HEK293 (cell line): ENCODE measurements around the gene AATF.

Experiments used
- CTCF ChIA-PET: fragments of 350-600 bp; formaldehyde crosslinking; extraction: SDS; loops from one replicate; lab custom pipeline; 2021; ENCODE audit warnings: antibody characterized with exemption; lab: Yijun Ruan, JAX
- POLR2A ChIA-PET: fragments of 300-600 bp; formaldehyde crosslinking; extraction: SDS; loops from one replicate; lab custom pipeline; 2020; ENCODE audit warnings: antibody characterized with exemption, inconsistent platforms; lab: Yijun Ruan, JAX
- H3K27ac ChIP-seq: fragments of 200-500 bp; sonication (Bioruptor generic); 2 replicates; pipeline ENCODE4 v1.5.1; 2014; ENCODE audit warnings: low read depth, low read length, control low read depth, inconsistent platforms; ENCODE audit errors: extremely low read depth
- H3K36me3 ChIP-seq, 2 experiments: fragments of 200-500 bp in 1 of 2; sonication (Bioruptor generic) in 1 of 2; 1 replicate in 1 of 2; 2 replicates in 1 of 2; pipeline ENCODE4 v1.5.1; 2014 to 2017; ENCODE audit warnings: inconsistent platforms in 2 of 2, low read length in 2 of 2; ENCODE audit not compliant: control insufficient read depth in 2 of 2, insufficient read depth in 1 of 2
- H3K4me1 ChIP-seq: fragments of 200-500 bp; sonication (Bioruptor generic); 2 replicates; pipeline ENCODE4 v1.5.1; 2014; ENCODE audit warnings: mild to moderate bottlenecking, low read length, inconsistent platforms; ENCODE audit not compliant: control insufficient read depth, insufficient read depth
- H3K4me3 ChIP-seq: 2 replicates; pipeline ENCODE4 v1.5.1; 2011; ENCODE audit warnings: low read depth, mild to moderate bottlenecking, control low read depth, low read length, moderate library complexity
- H3K9me3 ChIP-seq: fragments of 200-500 bp; sonication (Bioruptor generic); 2 replicates; pipeline ENCODE4 v1.5.1; 2014; ENCODE audit warnings: low read depth, low read length, inconsistent platforms; ENCODE audit not compliant: control insufficient read depth, insufficient read depth
- HOXD13 ChIP-seq: sonication (generic); formaldehyde crosslinking; IDR thresholded peaks from 2 replicates; pipeline ENCODE4 v1.8.0; 2022; ENCODE audit warnings: missing genetic modification reagents, borderline replicate concordance
- KLF7 ChIP-seq: fragments of 450-650 bp; formaldehyde crosslinking; IDR thresholded peaks from 2 replicates; pipeline ENCODE4 v1.5.1; 2016; ENCODE audit warnings: missing biosample characterization, missing genetic modification characterization, borderline replicate concordance
- MYNN ChIP-seq: fragments of 450-650 bp; formaldehyde crosslinking; IDR thresholded peaks from 2 replicates; pipeline ENCODE4 v1.5.1; 2016; ENCODE audit warnings: missing biosample characterization, missing genetic modification characterization, borderline replicate concordance
- PRDM6 ChIP-seq: fragments of 450-650 bp; formaldehyde crosslinking; IDR thresholded peaks from 2 replicates; pipeline ENCODE4 v1.5.1; 2017; ENCODE audit warnings: missing biosample characterization, missing genetic modification characterization
- YY1 ChIP-seq: fragments of 450-650 bp; formaldehyde crosslinking; IDR thresholded peaks from 2 replicates; pipeline ENCODE4 v1.5.1; 2018; ENCODE audit warnings: missing biosample characterization, missing genetic modification characterization
- ZFHX2 ChIP-seq: fragments of 450-650 bp; formaldehyde crosslinking; conservative IDR thresholded peaks from 2 replicates; pipeline ENCODE4 v1.5.1; 2016; ENCODE audit warnings: missing biosample characterization, missing genetic modification characterization
- ZFP37 ChIP-seq: fragments of 450-650 bp; formaldehyde crosslinking; IDR thresholded peaks from 2 replicates; pipeline ENCODE4 v1.5.1; 2016; ENCODE audit warnings: missing biosample characterization, missing genetic modification characterization
- ZNF148 ChIP-seq: fragments of 450-650 bp; formaldehyde crosslinking; IDR thresholded peaks from 2 replicates; pipeline ENCODE4 v1.5.0; 2017; ENCODE audit warnings: missing biosample characterization, missing genetic modification characterization, borderline replicate concordance
- ZNF16 ChIP-seq: fragments of 450-650 bp; formaldehyde crosslinking; IDR thresholded peaks from 2 replicates; pipeline ENCODE4 v1.5.1; 2016; ENCODE audit warnings: low read depth, missing biosample characterization, missing genetic modification characterization
- ZNF23 ChIP-seq: fragments of 450-650 bp; formaldehyde crosslinking; IDR thresholded peaks from 2 replicates; pipeline ENCODE4 v1.5.1; 2016; ENCODE audit warnings: missing biosample characterization, missing genetic modification characterization, borderline replicate concordance
- ZNF24 ChIP-seq: fragments of 450-650 bp; formaldehyde crosslinking; IDR thresholded peaks from 2 replicates; pipeline ENCODE4 v1.5.1; 2016; ENCODE audit warnings: missing biosample characterization, missing genetic modification characterization
- ZNF26 ChIP-seq: fragments of 450-650 bp; formaldehyde crosslinking; IDR thresholded peaks from 2 replicates; pipeline ENCODE4 v1.5.1; 2016; ENCODE audit warnings: missing biosample characterization, missing genetic modification characterization
- ZNF266 ChIP-seq: fragments of 450-650 bp; formaldehyde crosslinking; IDR thresholded peaks from 2 replicates; pipeline ENCODE4 v1.5.1; 2016; ENCODE audit warnings: missing biosample characterization, missing genetic modification characterization, low read depth
- ZNF37A ChIP-seq: fragments of 450-650 bp; IDR thresholded peaks from 2 replicates; pipeline ENCODE4 v1.5.1; 2018; ENCODE audit warnings: missing biosample characterization, missing genetic modification characterization
- ZNF513 ChIP-seq: fragments of 450-650 bp; IDR thresholded peaks from 2 replicates; pipeline ENCODE4 v1.5.1; 2018; ENCODE audit warnings: missing biosample characterization, missing genetic modification characterization
- ZNF530 ChIP-seq: fragments of 450-650 bp; formaldehyde crosslinking; IDR thresholded peaks from 2 replicates; pipeline ENCODE4 v1.5.1; 2016; ENCODE audit warnings: low read depth, missing biosample characterization, missing genetic modification characterization
- ZNF560 ChIP-seq: fragments of 450-650 bp; formaldehyde crosslinking; IDR thresholded peaks from 2 replicates; pipeline ENCODE4 v1.5.1; 2017; ENCODE audit warnings: missing biosample characterization, missing genetic modification characterization, borderline replicate concordance
- ZNF561 ChIP-seq: fragments of 450-650 bp; IDR thresholded peaks from 2 replicates; pipeline ENCODE4 v1.5.1; 2018; ENCODE audit warnings: missing biosample characterization, missing genetic modification characterization, borderline replicate concordance
- ZNF621 ChIP-seq: fragments of 450-650 bp; formaldehyde crosslinking; IDR thresholded peaks from 2 replicates; pipeline ENCODE4 v1.5.1; 2017; ENCODE audit warnings: missing biosample characterization, missing genetic modification characterization
- ZSCAN4 ChIP-seq: fragments of 450-650 bp; formaldehyde crosslinking; IDR thresholded peaks from 2 replicates; pipeline ENCODE4 v1.5.1; 2017; ENCODE audit warnings: missing biosample characterization, missing genetic modification characterization
- ZSCAN5A ChIP-seq: fragments of 450-650 bp; formaldehyde crosslinking; IDR thresholded peaks from 2 replicates; pipeline ENCODE4 v1.5.1; 2016; ENCODE audit warnings: missing biosample characterization, missing genetic modification characterization

Gene AATF

GRCh38 chr17:37024181-37024637, 75.5 kb downstream of the AATF start:
- TF ChIP-seq ZNF266 (tag by site-specific recombination) (no peak), ZFHX2 (tag by site-specific recombination) (peak; percentile 16; the same call in 1 of the 2 replicates)
- no peaks in the 10 kb centered on the region for H3K9me3 ChIP-seq
- CTCF ChIA-PET, result no interaction called here
- no peak overlapping the region for H3K4me3 ChIP-seq
- peaks cover 12 to 34% of the 10 kb centered on the region in 2 experiments; a peak in 2 of 3 replicates for H3K36me3 ChIP-seq
- H3K4me1 ChIP-seq, result no peaks in the 10 kb centered on the region
- H3K27ac ChIP-seq, result no peak overlapping the region
- POLR2A ChIA-PET, result no interaction called here

- Histone ChIP-seq H3K36me3 (peaks cover 9 to 30% of the 10 kb centered on the region in 2 experiments; a peak in 2 of 3 replicates), H3K4me3 (no peak overlapping the region), H3K4me1 (no peaks in the 10 kb centered on the region), H3K27ac (no peak overlapping the region), H3K9me3 (no peaks in the 10 kb centered on the region)
- ChIA-PET CTCF (no interaction called here), POLR2A (no interaction called here)
- TF ChIP-seq ZFP37 (tag by site-specific recombination) (no peak), ZNF148 (tag by site-specific recombination) (no peak), KLF7 (tag by site-specific recombination) (no peak), ZSCAN5A (tag by site-specific recombination) (no peak), ZSCAN4 (no peak), ZNF16 (tag by site-specific recombination) (no peak), ZNF23 (tag by site-specific recombination) (no peak), MYNN (tag by site-specific recombination) (no peak), PRDM6 (tag by site-specific recombination) (no peak), ZNF560 (tag by site-specific recombination) (no peak), HOXD13 (CRISPR knock-in tag) (no peak), ZNF513 (tag by site-specific recombination) (no peak), ZNF26 (tag by site-specific recombination) (no peak), ZNF24 (tag by site-specific recombination) (no peak), ZNF37A (no peak), YY1 (no peak), ZNF530 (tag by site-specific recombination) (no peak), ZNF621 (no peak), ZNF561 (tag by site-specific recombination) (no peak)
Observed at GRCh38 chr17:37025238-37025637, 76.5 kb downstream of the AATF start.
